HCT116 (cell line): ENCODE data around the gene SSNA1. TPM values are rescaled to one million over a fixed set of nuclear protein-coding genes. Genes with fewer than 3 reads are reported as not detected.

ENCODE experiments used
- ATAC-seq: fragments of 200-7000 bp; cut with Tn5 transposase; 2 replicates; pipeline ENCODE4 v1.9.1; 2020; ENCODE audit warnings: mild to moderate bottlenecking, moderate library complexity
- BruUV-seq: library from RNA; stranded (reverse); fragments of 400-500 nt; replicated peaks from 2 replicates; lab custom pipeline; 2021; lab: Mats Ljungman, UMichigan
- CTCF ChIA-PET: fragments of 300-600 bp; sonication (Branson Sonifier 250); formaldehyde crosslinking; loops from one replicate; lab custom pipeline; 2021; ENCODE audit warnings: antibody characterized with exemption; lab: Charles Lee
- POLR2A ChIA-PET: fragments of 300-600, 350-600 bp; sonication (Branson Sonifier 250); formaldehyde crosslinking; loops from one replicate; lab custom pipeline; 2021; ENCODE audit warnings: antibody characterized with exemption; lab: Charles Lee
- RAD21 ChIA-PET, 2 experiments: fragments of 300-600 bp; sonication (Branson Sonifier 250); formaldehyde crosslinking; loops; one replicate each; lab custom pipeline; 2023; ENCODE audit warnings: low total read pairs in 2 of 2; ENCODE audit not compliant: uncharacterized antibody in 2 of 2, unreplicated experiment in 2 of 2, low non-redundant PET in 1 of 2; lab: Charles Lee
- DNase-seq: peaks from one replicate; pipeline ENCODE4 v3.0.0-alpha.2; 2010; ENCODE audit warnings: low read depth, low spot score
- H2AFZ ChIP-seq: fragments of 200-600 bp; shearing (Covaris generic), sonication (generic); 2 replicates; pipeline ENCODE4 v1.6.1; 2017; ENCODE audit warnings: low read depth, mixed run types, mixed read lengths, antibody characterized with exemption, low read length; ENCODE audit not compliant: poor library complexity, severe bottlenecking
- H3K27ac ChIP-seq: 2 replicates; pipeline ENCODE4 v1.5.1; 2012; ENCODE audit warnings: low read depth, low read length
- H3K27me3 ChIP-seq: fragments of 200-600 bp; sonication (generic); 2 replicates; pipeline ENCODE4 v1.6.1; 2016; ENCODE audit warnings: mixed run types, low read length, mixed read lengths; ENCODE audit not compliant: insufficient read depth
- H3K36me3 ChIP-seq, 2 experiments: fragments of 200-500 bp in 1 of 2; fragments of 200-600 bp in 1 of 2; sonication (Bioruptor generic) in 1 of 2; sonication (generic) in 1 of 2; 2 replicates each; pipeline versions ENCODE4 v1.5.1 to v1.6.1; 2014 to 2016; ENCODE audit warnings: low read length in 2 of 2, inconsistent platforms in 1 of 2, mixed read lengths in 1 of 2, mixed run types in 1 of 2; ENCODE audit not compliant: insufficient read depth in 2 of 2, control insufficient read depth in 1 of 2
- H3K4me1 ChIP-seq, 2 experiments: fragments of 200-600 bp in 1 of 2; sonication (generic) in 1 of 2; 2 replicates each; pipeline versions ENCODE4 v1.5.1 to v1.6.1; 2012 to 2017; ENCODE audit warnings: low read length in 2 of 2, inconsistent platforms in 1 of 2, mild to moderate bottlenecking in 1 of 2, mixed read lengths in 1 of 2, mixed run types in 1 of 2, moderate library complexity in 1 of 2; ENCODE audit not compliant: insufficient read depth in 2 of 2, control insufficient read depth in 1 of 2
- H3K4me2 ChIP-seq: fragments of 200-600 bp; sonication (generic); 2 replicates; pipeline ENCODE4 v1.6.1; 2017; ENCODE audit warnings: mixed run types, low read length, mixed read lengths
- H3K4me3 ChIP-seq, 2 experiments: fragments of 200-600 bp in 1 of 2; sonication (generic) in 1 of 2; replicated peaks in 1 of 2; 2 replicates each; pipeline ENCODE4 v1.5.1; 2011 to 2016; ENCODE audit warnings: low read length in 2 of 2, control low read depth in 1 of 2, low read depth in 1 of 2, mild to moderate bottlenecking in 1 of 2, mixed read lengths in 1 of 2, mixed run types in 1 of 2
- H3K79me2 ChIP-seq: fragments of 200-600 bp; sonication (generic); 2 replicates; pipeline ENCODE4 v1.6.1; 2017; ENCODE audit warnings: mild to moderate bottlenecking, mixed run types, low read length, moderate library complexity, mixed read lengths; ENCODE audit not compliant: insufficient read depth
- H3K9ac ChIP-seq: fragments of 200-600 bp; sonication (generic); 2 replicates; pipeline ENCODE4 v1.6.1; 2016; ENCODE audit warnings: low read length, mixed read lengths
- H3K9me2 ChIP-seq: fragments of 200-600 bp; sonication (generic), shearing (Covaris generic); 2 replicates; pipeline ENCODE4 v1.6.1; 2017; ENCODE audit warnings: mixed run types, mild to moderate bottlenecking, moderate library complexity; ENCODE audit not compliant: insufficient read depth
- H3K9me3 ChIP-seq, 2 experiments: fragments of 200-500 bp in 1 of 2; fragments of 200-600 bp in 1 of 2; sonication (Bioruptor generic) in 1 of 2; sonication (generic) in 1 of 2; 2 replicates each; pipeline ENCODE4 v1.6.1; 2014 to 2017; ENCODE audit warnings: low read length in 2 of 2, mixed read lengths in 2 of 2, inconsistent platforms in 1 of 2, low read depth in 1 of 2, mild to moderate bottlenecking in 1 of 2, mixed run types in 1 of 2, moderate library complexity in 1 of 2; ENCODE audit not compliant: control insufficient read depth in 1 of 2, insufficient read depth in 1 of 2
- H4K20me1 ChIP-seq: fragments of 200-600 bp; sonication (generic), shearing (Covaris generic); 2 replicates; pipeline ENCODE4 v1.6.1; 2017; ENCODE audit warnings: mixed run types, mild to moderate bottlenecking, moderate library complexity; ENCODE audit not compliant: insufficient read depth
- EGR1 ChIP-seq: IDR thresholded peaks from 2 replicates; pipeline ENCODE4 v1.6.1; 2012; ENCODE audit warnings: low read depth
- EZH2 ChIP-seq: fragments of 200-600 bp; sonication (generic); IDR thresholded peaks from 2 replicates; pipeline ENCODE4 v1.6.1; 2017; ENCODE audit warnings: antibody characterized with exemption, mixed run types
- FOSL1 ChIP-seq: IDR thresholded peaks from 2 replicates; pipeline ENCODE4 v1.6.1; 2012; ENCODE audit warnings: low read depth
- JUND ChIP-seq: IDR thresholded peaks from 2 replicates; pipeline ENCODE4 v1.6.1; 2012
- SP1 ChIP-seq: IDR thresholded peaks from 2 replicates; pipeline ENCODE4 v1.6.1; 2012; ENCODE audit warnings: low read depth
- YY1 ChIP-seq: IDR thresholded peaks from 2 replicates; pipeline ENCODE4 v1.6.1; 2011; ENCODE audit warnings: low read length, low read depth, moderate library complexity, mild to moderate bottlenecking; ENCODE audit not compliant: insufficient replicate concordance; ENCODE audit errors: extremely low read depth
- intact Hi-C: fragments of 100-400 bp; cut with micrococcal nuclease; formaldehyde crosslinking; loops from 2 replicates; pipeline ENCODE4 v1.10.0; 2022
- total RNA-seq: library from RNA; stranded (reverse); gene quantifications from one replicate; pipeline ENCODE4 v1.2.1, GENCODE V29; 2021; ENCODE audit not compliant: unreplicated experiment
- TF ChIP-seq, protein P1 (sequence below): IDR thresholded peaks from 2 replicates; pipeline ENCODE4 v1.6.1; 2012

Gene SSNA1
- total RNA-seq, 1 experiment from 2014 or later, result 84.7 TPM

- H4K20me1 ChIP-seq, result no peaks in the 10 kb centered on the region
- H3K4me2 ChIP-seq, result no peak overlapping the region
- no peaks in the 10 kb centered on the region for H3K79me2 ChIP-seq
- TF ChIP-seq YY1 (no peak), EZH2 (no peak)
- peak; percentile 60 for ATAC-seq
- H3K9ac ChIP-seq, result no peak overlapping the region
- BruUV-seq, result no TSS peak
- ChIA-PET POLR2A (interaction anchor here (0.7 kb wide), 1 partner anchor 44 kb away, joined by 3 read pairs; the partner anchor contains the start of gene TPRN), CTCF (interaction anchor here (1.2 kb wide), 1 partner anchor 80 kb away, joined by 3 read pairs; no protein-coding TSS in a partner anchor), RAD21 (interaction anchor here in 1 of 2 experiments (0.5 kb wide), 1 partner anchor 43 kb away, joined by 7 read pairs; no protein-coding TSS in a partner anchor)
- H2AFZ ChIP-seq, result no peak overlapping the region
- no peaks in the 10 kb centered on the region for H3K27me3 ChIP-seq
- no peak for DNase-seq
- no peaks in the 10 kb centered on the region for H3K36me3 ChIP-seq
- H3K4me1 ChIP-seq, result peaks cover 3 to 31% of the 10 kb centered on the region in 2 experiments; a peak in 3 of 4 replicates
- intact Hi-C loops, result no loop called here
- no peaks in the 10 kb centered on the region; a peak in 1 of 4 replicates for H3K9me3 ChIP-seq
- H3K9me2 ChIP-seq, result no peaks in the 10 kb centered on the region
- peak overlapping the region; percentile 42; the same call in 1 of the 2 replicates for H3K27ac ChIP-seq
- H3K4me3 ChIP-seq, result no peak overlapping the region
Observed at GRCh38 chr9:137156567-137157375, 31.7 kb upstream of the SSNA1 start.

DNA sequence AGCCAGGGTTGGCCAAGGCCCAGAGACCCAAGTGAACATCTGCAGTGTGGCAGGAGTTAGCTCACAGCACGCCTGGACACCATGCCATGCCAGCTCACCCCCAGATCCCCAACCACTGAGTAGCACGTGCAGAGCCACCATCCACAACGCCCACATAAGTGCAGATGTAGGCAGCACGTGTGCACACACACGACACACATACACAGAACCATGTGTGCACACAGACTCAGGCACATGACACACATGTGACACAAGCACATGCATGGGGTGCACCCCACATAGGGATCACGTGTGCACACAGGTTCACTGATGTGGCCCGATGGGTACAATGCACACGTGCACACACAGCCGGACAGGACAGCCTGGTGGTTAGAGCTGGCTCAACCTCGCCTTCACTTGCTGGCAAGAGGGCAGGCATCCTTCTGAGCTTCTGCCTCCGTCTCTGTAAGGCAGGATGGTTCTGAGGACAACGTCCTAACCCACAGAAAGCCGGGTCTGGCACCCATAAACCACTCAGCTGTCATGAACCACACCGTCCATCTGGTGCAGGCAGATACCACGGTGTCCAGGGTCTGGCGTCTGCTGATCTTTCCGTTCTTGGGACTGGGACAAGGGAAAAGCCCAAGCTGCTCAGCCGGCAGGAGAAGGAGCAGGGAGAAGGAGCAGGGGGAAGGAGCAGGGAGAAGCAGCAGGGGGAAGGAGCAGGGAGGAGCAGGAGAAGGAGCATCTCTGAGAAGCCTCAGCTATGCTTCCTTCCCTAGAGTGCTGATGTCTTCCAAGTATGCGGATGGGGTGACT lies 30.7 kb upstream of the SSNA1 start:
- BruUV-seq, result no TSS peak
- no peak for DNase-seq

More for the DNA sequence above, 30.7 kb upstream of the SSNA1 start:
- Histone ChIP-seq H2AFZ (no peak overlapping the region), H4K20me1 (no peaks in the 10 kb centered on the region), H3K79me2 (no peaks in the 10 kb centered on the region), H3K27ac (peak overlapping the region; percentile 42; the same call in 1 of the 2 replicates)
- TF ChIP-seq FOSL1 (no peak), SP1 (no peak), JUND (no peak), EGR1 (no peak)
- TF ChIP-seq, protein P1, sequence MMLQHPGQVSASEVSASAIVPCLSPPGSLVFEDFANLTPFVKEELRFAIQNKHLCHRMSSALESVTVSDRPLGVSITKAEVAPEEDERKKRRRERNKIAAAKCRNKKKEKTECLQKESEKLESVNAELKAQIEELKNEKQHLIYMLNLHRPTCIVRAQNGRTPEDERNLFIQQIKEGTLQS, result no peak
- TF ChIP-seq, all 23 proteins: peak for 0
- no peak overlapping the region for H3K4me2 ChIP-seq
- no peak overlapping the region for H3K9ac ChIP-seq
- no peaks in the 10 kb centered on the region for H3K27me3 ChIP-seq
- ATAC-seq, result no peak
- intact Hi-C loops, result no loop called here
- H3K4me3 ChIP-seq, result no peak overlapping the region
- ChIA-PET CTCF (interaction anchor here (1.2 kb wide), 1 partner anchor 79 kb away, joined by 3 read pairs; no protein-coding TSS in a partner anchor), RAD21 (no interaction called here), POLR2A (interaction anchor here (0.6 to 0.7 kb wide), 2 partner anchors 25 to 43 kb away, joined by 3 to 5 read pairs; partner anchors contain the start of gene TPRN)
- H3K9me3 ChIP-seq, result no peaks in the 10 kb centered on the region; a peak in 1 of 4 replicates
- no peaks in the 10 kb centered on the region for H3K9me2 ChIP-seq
- H3K36me3 ChIP-seq, result no peaks in the 10 kb centered on the region
- H3K4me1 ChIP-seq, result peaks cover 3 to 42% of the 10 kb centered on the region in 2 experiments; a peak in 3 of 4 replicates
